HG03103 (cell line): Measurements from ENCODE around the gene GNB1L.

ENCODE experiments used
- ATAC-seq: cut with Tn5 transposase; IDR thresholded peaks from one replicate; pipeline ENCODE4 v1.9.1; 2021; ENCODE audit warnings: low read depth; ENCODE audit not compliant: unreplicated experiment

GNB1L gene, protein sequence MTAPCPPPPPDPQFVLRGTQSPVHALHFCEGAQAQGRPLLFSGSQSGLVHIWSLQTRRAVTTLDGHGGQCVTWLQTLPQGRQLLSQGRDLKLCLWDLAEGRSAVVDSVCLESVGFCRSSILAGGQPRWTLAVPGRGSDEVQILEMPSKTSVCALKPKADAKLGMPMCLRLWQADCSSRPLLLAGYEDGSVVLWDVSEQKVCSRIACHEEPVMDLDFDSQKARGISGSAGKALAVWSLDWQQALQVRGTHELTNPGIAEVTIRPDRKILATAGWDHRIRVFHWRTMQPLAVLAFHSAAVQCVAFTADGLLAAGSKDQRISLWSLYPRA

GRCh38 chr22:19854778-19855503, at the start of gene GNB1L, which contains the start of gene RTL10:
Gene GNB1L, minus strand, starts transcription at chr22:19854874. Its CDS starts 33,519 bp downstream, at chr22:19821355.
Gene RTL10, minus strand, starts transcription at chr22:19854874. Its CDS starts 2,613 bp downstream, at chr22:19852261.
- ATAC-seq, result peak; percentile 65

DNA sequence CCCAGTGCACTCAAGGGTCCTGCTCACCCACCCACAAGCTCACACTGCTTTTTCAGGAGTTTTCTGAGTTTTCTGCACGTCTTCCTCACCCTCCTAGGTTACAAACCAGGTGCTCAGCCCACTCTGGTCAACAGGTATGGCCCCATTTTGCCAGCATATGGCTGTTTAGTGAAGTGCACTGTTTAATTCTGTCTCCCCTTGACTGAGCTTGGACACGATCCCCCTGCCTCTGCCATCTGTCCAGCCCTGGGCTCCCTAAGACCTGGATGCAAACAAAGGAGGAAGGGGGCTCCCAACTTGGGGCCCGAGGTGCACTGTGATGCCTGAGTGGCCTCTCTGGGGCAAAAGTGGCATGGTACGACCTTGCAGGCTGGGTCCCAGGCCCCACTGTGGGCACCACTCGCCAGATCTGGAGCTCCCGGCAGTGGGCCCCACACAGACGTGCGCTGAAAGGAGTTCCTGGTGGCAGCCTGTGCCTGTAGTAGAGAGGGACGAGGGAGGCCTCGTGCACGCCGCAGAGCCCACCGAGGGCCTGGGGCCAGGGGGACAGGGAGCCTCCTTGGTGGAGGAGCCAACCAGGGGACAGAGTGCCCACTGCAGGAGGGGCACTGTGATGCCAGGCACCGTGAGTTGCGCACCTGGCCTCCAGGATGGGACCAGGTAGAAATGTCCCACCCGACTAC, 49.6 kb upstream of the GNB1L start:
- no peak for ATAC-seq

DNA sequence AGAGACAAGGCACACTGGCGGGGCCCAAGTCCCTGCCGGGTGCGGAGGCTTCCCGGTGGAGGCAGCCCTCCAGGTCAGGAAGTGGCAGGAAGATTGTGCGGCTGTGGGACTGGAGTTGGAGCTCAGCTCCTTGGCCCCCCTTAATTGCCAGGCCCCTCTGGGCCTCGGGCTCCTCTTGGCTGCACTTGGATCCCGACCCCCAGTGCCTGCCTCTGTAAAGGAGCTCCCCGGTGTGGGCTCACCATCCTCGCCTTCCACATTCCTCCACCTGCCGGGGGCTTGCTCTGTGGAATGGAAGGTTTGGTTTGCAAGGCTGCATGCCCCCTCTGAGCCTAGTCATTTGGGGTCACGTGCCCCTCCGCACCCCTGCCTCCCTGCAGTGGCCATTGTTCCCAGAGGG, 48.8 kb upstream of the GNB1L start:
- no peak for ATAC-seq

GRCh38 chr22:19903031-19903430, 48.4 kb upstream of the GNB1L start:
- no peak for ATAC-seq

DNA sequence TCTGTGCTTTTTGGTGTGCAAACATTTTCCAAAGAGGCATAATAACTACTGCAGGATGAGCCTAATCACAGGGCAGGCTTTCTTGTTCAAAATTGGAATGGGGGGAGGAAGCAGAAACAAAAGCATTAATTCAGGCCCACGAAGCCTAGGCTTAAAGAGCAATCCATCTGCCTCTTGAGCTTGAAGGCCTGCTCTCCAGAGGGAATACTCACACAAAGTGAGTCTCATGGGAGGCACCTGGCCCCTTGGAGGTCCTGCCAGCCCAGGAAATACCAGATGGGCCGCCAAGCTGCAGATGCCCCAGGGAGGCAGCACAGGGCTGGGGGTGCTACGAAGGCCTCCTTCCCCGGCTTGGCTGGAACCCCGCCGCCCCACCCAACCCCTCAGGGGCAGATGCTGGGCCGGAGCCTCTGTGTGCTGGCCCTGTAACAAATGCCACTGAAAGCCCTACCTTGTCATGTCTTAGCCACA, 47.6 kb upstream of the GNB1L start:
- no peak for ATAC-seq

DNA sequence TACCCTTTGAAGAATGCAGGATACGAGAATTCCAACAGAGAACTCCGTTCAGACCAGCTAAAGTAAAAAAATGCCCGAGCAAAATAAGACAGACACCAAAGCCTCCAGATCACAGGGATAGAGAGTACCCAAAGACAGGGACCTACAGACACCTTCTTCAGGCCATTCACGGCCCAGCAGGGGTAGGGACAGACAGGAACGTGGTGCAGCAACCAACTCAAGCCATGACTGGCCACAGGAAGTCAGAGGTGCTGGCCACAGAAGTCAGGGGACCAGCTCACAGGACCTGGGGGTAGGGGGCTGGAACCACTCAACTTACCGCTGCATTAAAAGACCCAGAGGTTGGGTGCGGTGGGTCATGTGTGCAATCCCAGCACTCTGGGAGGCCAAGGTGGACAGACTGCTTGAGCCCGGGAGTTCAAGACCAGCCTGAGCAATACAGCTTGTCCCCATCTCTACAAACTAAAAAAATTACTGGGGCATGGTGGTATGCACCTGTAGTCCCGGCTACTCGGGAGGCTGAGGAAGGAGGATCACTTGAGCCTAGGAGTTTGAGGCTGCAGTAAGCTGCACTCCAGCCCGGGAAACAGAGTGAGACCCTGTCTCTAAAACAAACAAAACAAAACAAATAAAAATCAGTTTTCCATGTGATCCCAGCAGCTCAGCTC, 47.0 kb upstream of the GNB1L start:
- ATAC-seq, result no peak

GRCh38 chr22:19900707-19901436, 46.2 kb upstream of the GNB1L start:
- no peak for ATAC-seq

- ATAC-seq, result no peak
These were observed 44.3 kb upstream of the GNB1L start for GRCh38 chr22:19898831-19899567.

DNA sequence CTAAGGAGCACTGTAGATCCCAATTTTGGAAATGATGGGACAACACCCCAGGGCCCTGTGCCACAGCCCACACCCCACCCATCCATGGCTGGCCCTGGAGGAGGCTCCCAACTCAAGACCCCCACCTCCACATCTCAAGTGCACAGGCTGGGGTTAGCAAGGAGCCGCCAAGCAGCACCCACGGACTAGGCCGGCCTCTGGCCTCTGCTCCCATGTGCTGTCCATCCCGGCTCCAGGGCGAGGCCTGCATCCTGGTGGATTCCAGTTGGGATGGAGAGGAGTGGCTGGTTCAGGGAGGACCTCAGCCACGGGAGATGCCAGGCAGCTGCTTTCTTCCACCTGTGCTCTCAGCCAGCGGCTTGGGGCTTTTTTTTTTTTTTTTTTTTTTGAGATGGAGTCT, 43.5 kb upstream of the GNB1L start:
- ATAC-seq, result no peak

- ATAC-seq, result no peak
These were observed 43.1 kb upstream of the GNB1L start for GRCh38 chr22:19897726-19898125.

GRCh38 chr22:19896665-19897355, 42.1 kb upstream of the GNB1L start:
- no peak for ATAC-seq

GRCh38 chr22:19895160-19895849, 40.6 kb upstream of the GNB1L start:
- ATAC-seq, result no peak

DNA sequence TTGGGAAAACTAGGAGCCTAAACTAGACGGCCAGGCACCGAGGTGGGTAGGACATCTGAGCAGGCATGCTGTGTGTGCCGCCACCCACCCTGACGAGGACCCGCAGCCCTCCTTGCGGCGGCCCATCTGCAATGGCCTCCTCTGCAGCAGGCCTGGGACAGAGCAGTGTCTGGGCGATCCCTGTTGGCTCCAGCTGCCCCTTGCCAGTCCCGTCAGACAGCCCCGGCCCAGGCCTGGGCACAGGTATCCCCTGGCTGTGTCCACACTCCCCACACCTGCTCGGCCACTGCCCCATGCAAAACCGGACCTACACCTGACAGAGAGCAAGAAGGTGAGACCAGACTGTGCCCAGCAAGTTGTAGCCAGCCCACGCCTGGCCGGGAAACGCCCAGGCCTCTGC, 38.7 kb upstream of the GNB1L start:
- no peak for ATAC-seq

- no peak for ATAC-seq
These were observed 38.3 kb upstream of the GNB1L start for GRCh38 chr22:19892925-19893324.

- no peak for ATAC-seq
These were observed 37.7 kb upstream of the GNB1L start for GRCh38 chr22:19892257-19892879.

DNA sequence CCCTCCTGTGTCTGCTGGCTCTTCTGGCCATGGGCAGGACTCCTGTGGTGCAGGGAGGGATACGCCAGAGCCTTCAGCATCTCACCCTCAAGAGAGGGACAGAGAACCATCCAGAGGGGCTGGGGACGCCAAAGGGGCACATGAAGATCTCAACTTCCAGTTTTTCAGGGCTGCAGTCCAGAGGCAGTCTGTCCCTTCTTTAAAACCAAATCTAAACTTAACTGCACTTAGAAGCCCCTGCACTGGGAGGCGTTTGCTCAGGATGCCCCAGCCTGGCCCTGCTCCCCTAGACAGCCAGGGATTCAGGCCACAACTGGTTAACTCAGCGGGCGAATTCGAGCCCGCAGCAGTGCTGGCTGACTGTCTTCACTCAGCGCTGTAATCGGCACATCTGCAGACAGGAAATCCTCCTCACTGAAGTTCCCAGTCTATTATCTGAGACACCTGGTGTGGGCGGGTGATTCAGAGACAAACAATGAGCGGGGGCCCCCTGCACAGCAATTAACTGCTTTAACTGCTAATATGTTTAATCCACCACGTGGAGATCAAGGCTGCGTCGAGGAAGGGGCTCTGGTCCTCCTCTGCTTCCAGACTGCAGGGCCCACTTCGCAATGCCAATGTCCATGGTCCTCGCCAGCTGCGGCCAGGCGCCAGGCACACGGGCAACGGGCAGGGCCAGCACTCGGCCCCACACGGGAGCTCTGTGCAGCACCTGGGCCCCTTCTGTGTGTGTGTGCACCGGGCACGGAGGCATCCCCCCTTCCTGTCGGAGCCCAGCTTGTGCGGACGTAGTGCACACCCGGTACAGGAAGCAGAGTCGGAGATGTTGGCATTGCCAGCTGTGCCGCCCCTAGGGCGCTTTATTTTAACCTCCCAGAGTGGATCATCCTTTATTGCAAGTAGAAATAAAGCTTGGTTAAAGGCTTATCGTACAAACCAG, 36.9 kb upstream of the GNB1L start:
- no peak for ATAC-seq
